ENCODE measurements around the gene CCT7. TPM values are rescaled to one million over a fixed set of nuclear protein-coding genes. Genes with fewer than 3 reads are reported as not detected.

The CCT7 gene
- total and polyA plus RNA-seq, 8 donors: 124 to 243 (median 147) TPM

DNA sequence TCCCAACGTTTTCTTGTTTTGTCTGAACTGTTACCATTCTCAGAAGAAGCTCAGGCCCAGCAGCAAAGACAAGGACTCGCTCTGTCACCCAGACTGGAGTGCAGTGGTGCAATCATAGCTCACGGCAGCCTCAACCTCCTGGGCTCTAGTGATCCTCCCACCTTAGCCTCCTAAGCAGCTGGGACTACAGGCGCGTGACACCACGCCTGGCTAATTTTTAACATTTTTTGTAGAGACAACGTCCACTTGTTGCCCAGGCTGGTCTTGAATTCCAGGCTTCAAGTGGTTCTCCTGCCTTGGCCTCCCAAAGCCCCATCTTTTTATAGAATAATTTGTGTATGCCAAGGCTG, 22.0 kb upstream of the CCT7 start:
- Histone ChIP-seq H3K36me3 (no peaks in the 10 kb centered on the region), H3K4me1 (peaks cover 4 to 30% (median 26%) of the 10 kb centered on the region in 4 donors), H3K4me3 (no peak overlapping the region), H3K27me3 (peaks cover 0 to under 1% (median 0%) of the 10 kb centered on the region in 3 donors), H3K9me3 (no peaks in the 10 kb centered on the region), H3K27ac (peak overlapping the region in 1 of 5 donors; percentile 14)
- intact Hi-C loops (cut with DNase I; ENCODE audit: low total_unique reads): no loop called here
- WGBS, 5 donors: 67 to 78% (median 75%) methylated on average over 7 of the region's 7 CpGs
- no peak for DNase-seq
- TF ChIP-seq POLR2AphosphoS5 (IDR thresholded peaks at IDR 0.05) (no peak), POLR2A (IDR thresholded peaks at IDR 0.05) (no peak), EP300 (IDR thresholded peaks at IDR 0.05) (no peak)
- TF ChIP-seq, protein P1, sequence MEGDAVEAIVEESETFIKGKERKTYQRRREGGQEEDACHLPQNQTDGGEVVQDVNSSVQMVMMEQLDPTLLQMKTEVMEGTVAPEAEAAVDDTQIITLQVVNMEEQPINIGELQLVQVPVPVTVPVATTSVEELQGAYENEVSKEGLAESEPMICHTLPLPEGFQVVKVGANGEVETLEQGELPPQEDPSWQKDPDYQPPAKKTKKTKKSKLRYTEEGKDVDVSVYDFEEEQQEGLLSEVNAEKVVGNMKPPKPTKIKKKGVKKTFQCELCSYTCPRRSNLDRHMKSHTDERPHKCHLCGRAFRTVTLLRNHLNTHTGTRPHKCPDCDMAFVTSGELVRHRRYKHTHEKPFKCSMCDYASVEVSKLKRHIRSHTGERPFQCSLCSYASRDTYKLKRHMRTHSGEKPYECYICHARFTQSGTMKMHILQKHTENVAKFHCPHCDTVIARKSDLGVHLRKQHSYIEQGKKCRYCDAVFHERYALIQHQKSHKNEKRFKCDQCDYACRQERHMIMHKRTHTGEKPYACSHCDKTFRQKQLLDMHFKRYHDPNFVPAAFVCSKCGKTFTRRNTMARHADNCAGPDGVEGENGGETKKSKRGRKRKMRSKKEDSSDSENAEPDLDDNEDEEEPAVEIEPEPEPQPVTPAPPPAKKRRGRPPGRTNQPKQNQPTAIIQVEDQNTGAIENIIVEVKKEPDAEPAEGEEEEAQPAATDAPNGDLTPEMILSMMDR (IDR thresholded peaks at IDR 0.05): no peak

DNA sequence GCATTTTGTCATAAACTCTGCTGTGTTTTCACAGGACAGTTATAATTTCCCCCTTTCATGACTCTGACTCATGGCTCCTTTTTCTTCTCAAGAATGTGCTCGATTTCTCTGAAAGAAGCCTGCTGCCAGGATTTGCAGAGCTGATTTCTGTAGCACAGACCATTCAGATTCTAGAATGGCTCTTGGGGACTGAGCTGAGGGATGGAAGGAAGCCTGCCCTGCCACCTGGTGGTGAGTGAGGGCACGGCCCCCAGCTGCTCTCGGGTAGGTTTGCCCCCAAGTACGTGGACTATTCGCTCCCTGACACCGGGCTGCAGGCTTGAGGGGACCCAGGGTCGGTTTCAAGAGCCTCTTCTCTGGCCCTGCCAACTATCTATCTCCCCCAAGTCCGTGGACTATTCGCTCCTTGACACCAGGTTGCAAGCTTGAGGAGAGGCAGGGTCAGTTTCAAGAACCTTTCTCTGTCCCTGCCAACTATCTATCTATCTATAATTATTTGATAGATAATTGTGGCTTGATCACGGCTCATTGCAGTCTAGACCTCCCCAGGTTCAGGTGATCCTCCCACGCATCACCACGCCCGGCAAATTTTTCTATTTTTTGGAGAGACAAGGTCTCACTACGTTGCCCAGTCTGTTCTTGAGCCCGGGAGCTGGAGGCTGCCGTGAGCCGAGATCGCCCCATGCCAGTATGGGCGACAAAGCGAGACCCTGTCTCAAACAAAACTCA, 21.5 kb upstream of the CCT7 start:
- Histone ChIP-seq H3K9me3 (no peaks in the 10 kb centered on the region), H3K27ac (peak overlapping the region in 1 of 5 donors; percentile 14), H3K36me3 (no peaks in the 10 kb centered on the region), H3K4me1 (peaks cover 4 to 30% (median 26%) of the 10 kb centered on the region in 4 donors), H3K27me3 (no peaks in the 10 kb centered on the region), H3K4me3 (no peak overlapping the region)
- 51 to 54% (median 52%) methylated on average over 20 of the region's 20 CpGs for WGBS, 5 donors
- TF ChIP-seq POLR2A (IDR thresholded peaks at IDR 0.05) (no peak), POLR2AphosphoS5 (IDR thresholded peaks at IDR 0.05) (no peak)
- TF ChIP-seq, protein P1 (IDR thresholded peaks at IDR 0.05): peak in 5 of 7 experiments; percentile 61 to 94 (median 92)
- peak; percentile 78 to 90 for DNase-seq
- intact Hi-C loops (cut with DNase I; ENCODE audit: low total_unique reads): no loop called here

GRCh38 chr2:73214120-73215035, 19.7 kb upstream of the CCT7 start, which contains the start of gene SMYD5:
TSS of gene SMYD5 (plus strand) at chr2:73214245. CDS start at chr2:73214267, 22 bp downstream.
- H3K27me3 ChIP-seq: no peaks in the 10 kb centered on the region
- no peaks in the 10 kb centered on the region for H3K9me3 ChIP-seq
- DNase-seq: peak; percentile 84 to 94
- peak within 1 kb of the TSS; percentile 13 to 86 (median 78) for H3K27ac ChIP-seq
- WGBS, 5 donors: 0 to 1% (median 1%) methylated on average over 38 to 64 of the region's 64 CpGs
- intact Hi-C loops (cut with DNase I; ENCODE audit: low total_unique reads): no loop called here
- TF ChIP-seq POLR2A (IDR thresholded peaks at IDR 0.05): no peak
- TF ChIP-seq POLR2AphosphoS5 (IDR thresholded peaks at IDR 0.05): peak in 2 of 3 donors; percentile 59 to 81
- H3K4me3 ChIP-seq: peak within 1 kb of the TSS; percentile 80 to 100 (median 90)
- peaks cover 4 to 30% (median 26%) of the 10 kb centered on the region in 4 donors for H3K4me1 ChIP-seq
- H3K36me3 ChIP-seq: peaks cover 0 to 12% (median 6%) of the 10 kb centered on the region in 4 donors

DNA sequence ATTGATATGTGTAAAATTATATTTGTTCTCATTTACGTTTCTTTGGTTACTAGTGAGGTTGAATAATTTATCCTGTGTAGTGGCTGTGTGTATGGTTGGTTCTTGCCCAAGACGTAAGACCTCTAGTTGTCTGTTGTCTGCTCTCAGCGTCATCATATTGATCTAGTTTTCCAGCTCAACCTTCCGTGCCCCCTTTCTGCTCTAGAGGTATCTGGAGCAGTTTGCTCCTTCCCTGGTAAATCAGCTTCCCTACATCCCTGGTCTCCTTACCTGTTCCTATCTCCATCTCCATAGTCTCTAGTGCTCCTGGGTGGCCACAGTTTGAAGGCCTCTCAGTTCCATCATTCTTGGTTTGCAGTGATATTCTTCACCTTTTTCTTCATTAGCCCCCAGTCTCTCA, 18.9 kb upstream of the CCT7 start:
- TF ChIP-seq EP300 (IDR thresholded peaks at IDR 0.05): no peak
- TF ChIP-seq POLR2A (IDR thresholded peaks at IDR 0.05): no peak
- H3K4me3 ChIP-seq: peak overlapping the region in 2 of 4 donors; percentile 80 to 100
- intact Hi-C loops (cut with DNase I; ENCODE audit: low total_unique reads): no loop called here
- H3K27me3 ChIP-seq: no peaks in the 10 kb centered on the region
- no peak overlapping the region for H3K27ac ChIP-seq
- 60 to 76% (median 62%) methylated on average over 4 of the region's 4 CpGs for WGBS, 5 donors
- peaks cover 4 to 30% (median 26%) of the 10 kb centered on the region in 4 donors for H3K4me1 ChIP-seq
- H3K36me3 ChIP-seq: peaks cover 5 to 20% (median 10%) of the 10 kb centered on the region in 4 donors
- no peaks in the 10 kb centered on the region for H3K9me3 ChIP-seq
- no peak for DNase-seq

DNA sequence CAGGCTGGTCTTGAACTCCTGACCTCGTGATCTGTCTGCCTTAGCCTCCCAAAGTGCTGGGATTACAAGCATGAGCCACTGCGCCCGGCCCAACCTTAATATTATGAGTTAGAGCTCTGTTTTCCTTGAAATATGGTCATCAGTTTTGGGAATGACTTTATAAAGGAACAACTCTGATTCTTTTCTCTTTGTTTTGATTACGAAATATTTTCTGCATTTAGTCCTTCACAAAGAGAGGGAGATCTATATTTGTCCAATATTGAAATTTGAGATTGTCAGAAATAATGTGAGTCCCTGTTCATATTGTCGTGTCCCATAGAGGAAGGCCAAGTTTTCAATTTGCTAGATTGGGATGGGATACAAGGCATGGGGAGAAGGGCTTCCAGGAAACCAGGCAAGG, 16.9 kb upstream of the CCT7 start:
- H3K27me3 ChIP-seq: no peaks in the 10 kb centered on the region
- no peaks in the 10 kb centered on the region for H3K9me3 ChIP-seq
- intact Hi-C loops (cut with DNase I; ENCODE audit: low total_unique reads): no loop called here
- no peak for TF ChIP-seq POLR2AphosphoS5 (IDR thresholded peaks at IDR 0.05)
- no peak for TF ChIP-seq EP300 (IDR thresholded peaks at IDR 0.05)
- no peak for TF ChIP-seq POLR2A (IDR thresholded peaks at IDR 0.05)
- TF ChIP-seq, protein P1 (IDR thresholded peaks at IDR 0.05): no peak
- peaks cover 4 to 29% (median 25%) of the 10 kb centered on the region in 4 donors for H3K4me1 ChIP-seq
- no peak overlapping the region for H3K27ac ChIP-seq
- no peak for DNase-seq
- no peak overlapping the region for H3K4me3 ChIP-seq
- H3K36me3 ChIP-seq: peaks cover 10 to 39% (median 29%) of the 10 kb centered on the region in 4 donors
- 89 to 96% (median 95%) methylated on average over 5 of the region's 5 CpGs for WGBS, 5 donors
